Kasumi-1 (cell line): ENCODE data around the gene TSPAN9.

ENCODE experiments used
- DNase-seq, 2 experiments: peaks; one replicate each; lab custom pipeline; 2025; lab: John Stamatoyannopoulos, UW

TSPAN9 gene

GRCh38 chr12:3205742-3206519, 128.8 kb downstream of the TSPAN9 start:
- no peak for DNase-seq

- no peak for DNase-seq
Measured at GRCh38 chr12:3206536-3207072, 129.4 kb downstream of the TSPAN9 start.

GRCh38 chr12:3207175-3207574, 130.0 kb downstream of the TSPAN9 start:
- DNase-seq, result no peak

- no peak for DNase-seq
Measured at GRCh38 chr12:3207858-3208257, 130.7 kb downstream of the TSPAN9 start.

- no peak for DNase-seq
Measured at GRCh38 chr12:3213188-3213587, 136.0 kb downstream of the TSPAN9 start.

- DNase-seq, result no peak
Measured at GRCh38 chr12:3213768-3214167, 136.6 kb downstream of the TSPAN9 start.

- no peak for DNase-seq
Measured at GRCh38 chr12:3214526-3215365, 137.6 kb downstream of the TSPAN9 start.

- no peak for DNase-seq
Measured at GRCh38 chr12:3215410-3215975, 138.3 kb downstream of the TSPAN9 start.

- DNase-seq, result no peak
Measured at GRCh38 chr12:3216097-3216496, 138.9 kb downstream of the TSPAN9 start.

GRCh38 chr12:3216726-3217682, 139.8 kb downstream of the TSPAN9 start:
- no peak for DNase-seq

GRCh38 chr12:3217683-3218079, 140.5 kb downstream of the TSPAN9 start:
- no peak for DNase-seq

GRCh38 chr12:3218228-3219171, 141.3 kb downstream of the TSPAN9 start:
- no peak for DNase-seq

- no peak for DNase-seq
Measured at GRCh38 chr12:3219233-3219632, 142.1 kb downstream of the TSPAN9 start.

- no peak for DNase-seq
Measured at GRCh38 chr12:3220382-3221321, 143.5 kb downstream of the TSPAN9 start.

GRCh38 chr12:3222306-3222705, 145.1 kb downstream of the TSPAN9 start:
- no peak for DNase-seq

GRCh38 chr12:3222979-3223378, 145.8 kb downstream of the TSPAN9 start:
- no peak for DNase-seq

GRCh38 chr12:3223601-3224529, 146.7 kb downstream of the TSPAN9 start:
- DNase-seq, result no peak

GRCh38 chr12:3224530-3224903, 147.3 kb downstream of the TSPAN9 start:
- DNase-seq, result no peak
